ENCODE data around the gene NBEA.

NBEA gene

DNA sequence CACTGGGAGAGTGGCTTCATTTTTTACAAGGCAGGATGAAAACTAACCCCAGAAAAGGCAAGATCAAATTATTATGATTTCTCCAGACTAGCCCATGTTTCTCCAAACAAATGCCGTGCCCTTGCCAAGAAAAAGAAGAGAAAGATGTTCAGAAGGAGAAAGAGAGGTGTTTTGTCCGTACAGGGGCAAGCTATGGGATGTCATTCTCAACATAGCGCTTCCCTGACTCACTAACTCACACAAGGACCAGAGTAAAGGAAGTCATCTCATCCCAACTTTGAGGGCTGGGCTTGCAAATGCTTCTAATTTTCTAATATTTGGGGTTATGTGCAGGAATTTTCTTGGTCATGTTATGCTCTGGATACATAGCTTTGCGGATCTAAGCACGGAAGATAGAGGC is 758.6 kb downstream of the NBEA start:
- no peak overlapping the region for H3K4me3 ChIP-seq (ENCODE audit: low read depth, low read length)
- TF ChIP-seq CTCF (conservative IDR thresholded peaks at IDR 0.05; ENCODE audit: low read depth, low read length), result no peak
- DNase-seq (ENCODE audit: low read depth), result peak; percentile 28

DNA sequence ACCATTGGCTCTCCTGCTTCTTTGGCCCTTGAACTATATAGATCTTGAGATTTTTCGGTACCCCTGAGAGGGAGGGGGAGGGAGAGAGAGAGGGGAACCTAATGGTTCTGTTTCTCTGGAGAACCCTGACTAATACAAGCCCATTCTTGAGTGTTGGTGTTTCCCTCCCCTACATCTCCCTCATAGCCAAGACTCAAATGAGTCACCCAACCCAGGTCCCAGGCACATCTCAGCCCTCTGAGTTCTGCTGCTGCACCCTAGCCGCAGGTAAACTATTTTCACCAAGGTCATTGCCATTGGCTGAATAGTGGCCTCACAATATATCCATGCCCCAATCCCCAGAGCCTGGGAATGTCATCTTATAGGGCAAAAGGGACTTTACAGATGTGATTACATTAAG is 760.2 kb downstream of the NBEA start:
- H3K4me3 ChIP-seq (ENCODE audit: low read depth, low read length), result no peak overlapping the region
- TF ChIP-seq CTCF (conservative IDR thresholded peaks at IDR 0.05; ENCODE audit: low read depth, low read length), result no peak

DNA sequence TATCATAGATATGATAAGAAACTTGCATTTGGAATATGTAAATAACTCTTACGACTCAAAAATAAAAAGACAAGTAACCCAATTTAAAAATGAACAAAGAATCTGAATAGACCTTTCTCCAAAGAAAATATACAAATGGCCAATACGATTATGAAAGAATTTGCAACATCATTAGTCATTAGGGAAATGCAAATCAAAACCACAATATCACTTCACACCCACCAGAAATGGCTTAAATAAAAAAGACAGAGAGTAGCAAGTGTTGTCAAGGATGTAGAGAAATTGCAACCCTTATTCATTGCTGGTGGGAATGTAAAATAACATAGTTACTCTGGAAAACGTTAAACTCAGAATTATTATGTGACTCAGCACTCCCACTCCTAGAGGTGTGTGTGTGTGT is 761.0 kb downstream of the NBEA start:
- no peak for DNase-seq (ENCODE audit: low read depth)
- no peak for TF ChIP-seq CTCF (conservative IDR thresholded peaks at IDR 0.05; ENCODE audit: low read depth, low read length)
- H3K4me3 ChIP-seq (ENCODE audit: low read depth, low read length), result no peak overlapping the region

More for the DNA sequence above, 760.2 kb downstream of the NBEA start:
- DNase-seq (ENCODE audit: low read depth), result no peak

DNA sequence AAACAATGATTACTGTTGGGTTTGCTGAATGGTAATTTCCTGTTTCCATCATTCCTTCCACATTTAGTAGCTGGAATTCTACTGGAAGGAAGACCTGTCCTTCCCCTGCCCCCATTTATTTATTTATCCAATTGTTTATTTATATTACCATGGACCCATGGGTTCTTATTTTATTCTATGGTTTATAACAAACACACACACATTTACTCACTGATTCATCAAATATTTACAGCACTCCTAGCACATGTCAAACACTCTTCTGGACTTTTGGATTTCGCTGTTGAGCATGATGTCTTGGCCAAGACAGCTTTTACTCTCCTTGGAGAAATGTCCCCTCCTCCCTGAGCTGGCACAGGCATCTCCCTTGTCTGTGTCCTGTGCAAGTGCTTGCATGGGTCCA is 762.3 kb downstream of the NBEA start:
- no peak for TF ChIP-seq CTCF (conservative IDR thresholded peaks at IDR 0.05; ENCODE audit: low read depth, low read length)
- no peak overlapping the region for H3K4me3 ChIP-seq (ENCODE audit: low read depth, low read length)
- DNase-seq (ENCODE audit: low read depth), result no peak

DNA sequence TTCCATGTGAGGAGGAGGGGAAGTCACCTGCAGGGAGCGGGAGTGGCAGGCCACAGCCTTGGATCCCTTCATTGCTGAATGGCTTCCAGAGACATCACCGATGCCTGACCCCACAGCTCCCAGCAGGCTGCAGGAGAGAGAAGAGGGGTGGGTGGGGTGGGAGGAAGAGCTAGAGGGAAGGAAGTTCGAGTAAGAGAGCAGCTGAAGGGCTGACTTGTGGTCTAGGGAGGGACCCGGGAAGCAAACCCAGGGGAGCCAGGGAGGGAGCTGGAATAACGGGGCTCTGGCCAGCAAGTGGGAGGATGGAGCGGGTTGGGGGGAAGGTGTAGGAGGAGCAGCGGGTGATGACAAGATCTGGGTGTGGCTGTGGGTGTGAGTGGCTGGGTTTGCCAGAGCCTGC is 764.2 kb downstream of the NBEA start:
- no peak for TF ChIP-seq CTCF (conservative IDR thresholded peaks at IDR 0.05; ENCODE audit: low read depth, low read length)

GRCh38 chr13:35706721-35707120 is 764.7 kb downstream of the NBEA start:
- no peak for DNase-seq (ENCODE audit: low read depth)
- TF ChIP-seq CTCF (conservative IDR thresholded peaks at IDR 0.05; ENCODE audit: low read depth, low read length), result no peak
- no peak overlapping the region for H3K4me3 ChIP-seq (ENCODE audit: low read depth, low read length)

More for the DNA sequence above, 764.2 kb downstream of the NBEA start:
- H3K4me3 ChIP-seq (ENCODE audit: low read depth, low read length), result no peak overlapping the region
- no peak for DNase-seq (ENCODE audit: low read depth)

DNA sequence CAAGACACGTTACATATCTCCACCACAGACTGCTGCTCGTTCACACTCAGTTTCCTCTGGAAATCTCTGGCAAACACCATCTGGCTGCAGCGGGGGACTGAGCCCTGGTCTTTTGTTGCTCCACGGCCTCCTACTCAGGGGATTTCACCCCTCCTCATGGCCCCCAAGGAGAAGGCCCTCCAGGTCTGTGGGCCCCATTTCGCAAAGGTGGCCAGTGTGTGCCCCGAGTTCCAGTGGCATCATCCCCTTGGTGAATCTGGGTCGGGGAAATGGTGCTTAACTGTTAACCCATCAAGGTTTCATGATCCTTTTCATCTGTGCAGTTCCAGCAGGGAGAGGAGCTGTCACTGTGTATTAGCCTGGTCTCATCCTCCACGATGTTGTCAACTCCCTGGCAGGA is 769.8 kb downstream of the NBEA start:
- TF ChIP-seq CTCF (conservative IDR thresholded peaks at IDR 0.05; ENCODE audit: low read depth, low read length), result no peak
- no peak for DNase-seq (ENCODE audit: low read depth)
- H3K4me3 ChIP-seq (ENCODE audit: low read depth, low read length), result no peak overlapping the region

Measured in choroid plexus epithelial cell (primary cell).